Kasumi-1 (cell line): ENCODE data around the gene RGS7.
"Not testable (repeated sequence)": the region's sequence is repeated elsewhere in the genome, so short reads cannot be mapped to it uniquely, and the experiment has no call there.

Experiments used
- DNase-seq, 2 experiments: peaks; one replicate each; lab custom pipeline; 2025; lab: John Stamatoyannopoulos, UW

Gene RGS7

GRCh38 chr1:241140670-241141069 lies 216.3 kb downstream of the RGS7 start:
- no peak for DNase-seq

GRCh38 chr1:241139047-241139446 lies 218.0 kb downstream of the RGS7 start:
- DNase-seq, result no peak

- no peak for DNase-seq
Measured at GRCh38 chr1:241138248-241138647, 218.8 kb downstream of the RGS7 start.

- DNase-seq, result no peak
Measured at GRCh38 chr1:241136389-241136788, 220.6 kb downstream of the RGS7 start.

GRCh38 chr1:241131636-241132194 lies 225.3 kb downstream of the RGS7 start:
- DNase-seq, result no peak

- no peak for DNase-seq
Measured at GRCh38 chr1:241130881-241131280, 226.1 kb downstream of the RGS7 start.

- no peak for DNase-seq
Measured at GRCh38 chr1:241129207-241129960, 227.6 kb downstream of the RGS7 start.

GRCh38 chr1:241125286-241125685 lies 231.7 kb downstream of the RGS7 start:
- DNase-seq, result no peak

- DNase-seq, result no peak
Measured at GRCh38 chr1:241118049-241118448, 239.0 kb downstream of the RGS7 start.

- DNase-seq, result no peak
Measured at GRCh38 chr1:241115784-241116183, 241.2 kb downstream of the RGS7 start.

- no peak for DNase-seq
Measured at GRCh38 chr1:241114699-241115233, 242.2 kb downstream of the RGS7 start.

GRCh38 chr1:241113557-241113956 lies 243.4 kb downstream of the RGS7 start:
- no peak for DNase-seq

- no peak for DNase-seq
Measured at GRCh38 chr1:241109039-241109438, 248.0 kb downstream of the RGS7 start.

GRCh38 chr1:241105147-241105546 lies 251.9 kb downstream of the RGS7 start:
- no peak for DNase-seq

GRCh38 chr1:241102664-241103063 lies 254.3 kb downstream of the RGS7 start:
- DNase-seq, result no peak

GRCh38 chr1:241101622-241102021 lies 255.4 kb downstream of the RGS7 start:
- DNase-seq, result no peak

- no peak for DNase-seq
Measured at GRCh38 chr1:241097479-241097878, 259.5 kb downstream of the RGS7 start.

GRCh38 chr1:241096982-241097381 lies 260.0 kb downstream of the RGS7 start:
- DNase-seq, result no peak

GRCh38 chr1:241095847-241096246 lies 261.2 kb downstream of the RGS7 start:
- DNase-seq, result no peak

GRCh38 chr1:241090798-241091197 lies 266.2 kb downstream of the RGS7 start:
- no peak for DNase-seq

GRCh38 chr1:241089066-241089465 lies 267.9 kb downstream of the RGS7 start:
- not testable (repeated sequence) for DNase-seq

- DNase-seq, result not testable (repeated sequence)
Measured at GRCh38 chr1:241088075-241088474, 268.9 kb downstream of the RGS7 start.

GRCh38 chr1:241086686-241087085 lies 270.3 kb downstream of the RGS7 start:
- DNase-seq, result no peak

GRCh38 chr1:241083285-241083684 lies 273.7 kb downstream of the RGS7 start:
- DNase-seq, result no peak
